GM18951 (cell line): ENCODE measurements around the gene CHAF1A.

Experiments used
- POLR2A ChIP-seq: IDR thresholded peaks from 4 replicates; pipeline ENCODE4 v1.6.1; 2011; ENCODE audit warnings: mild to moderate bottlenecking; ENCODE audit not compliant: insufficient read length, insufficient read depth; ENCODE audit errors: extremely low read depth
- in situ Hi-C: fragments of 300-500 bp; cut with MboI; formaldehyde crosslinking; loops from one replicate; pipeline ENCODE4 v1.12.0; 2022; ENCODE audit warnings: low sequenced_read_pairs, mixed read lengths, inconsistent platforms; ENCODE audit not compliant: unreplicated experiment

Gene CHAF1A

DNA sequence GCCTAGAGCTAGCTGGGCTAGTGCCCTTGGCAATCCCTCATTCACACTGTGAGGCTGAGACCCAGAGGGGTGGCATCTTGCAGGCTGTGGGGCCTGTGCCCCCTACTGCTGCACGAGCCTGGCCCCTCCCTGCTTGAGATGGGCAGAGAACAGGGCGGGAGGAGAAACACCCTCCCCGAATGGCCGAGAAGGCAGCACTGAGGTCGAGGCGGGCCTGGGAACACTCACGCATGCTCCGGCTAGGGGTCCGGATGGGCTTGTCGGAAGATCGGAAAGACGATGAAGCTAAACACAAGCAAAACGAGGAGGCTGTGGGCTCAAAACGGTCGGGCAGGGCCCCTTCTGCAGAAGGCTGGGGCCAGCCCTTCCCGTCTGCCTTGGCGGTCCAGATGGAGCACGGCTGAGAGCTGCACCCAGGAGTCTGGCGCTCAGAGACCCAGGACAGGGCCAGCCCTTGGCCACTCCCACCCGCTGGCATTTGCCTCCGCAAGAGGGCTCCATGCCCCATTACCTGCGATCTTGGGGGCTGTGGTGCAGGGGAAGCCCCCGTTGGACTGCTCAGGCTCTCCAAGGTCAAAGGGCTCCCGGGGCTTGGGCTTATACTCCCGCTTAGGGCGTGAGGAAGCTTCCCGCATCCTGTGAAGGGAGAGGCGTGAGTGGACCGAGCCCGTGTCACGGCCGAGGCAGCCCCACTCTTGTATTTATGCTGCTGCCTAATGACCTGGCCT, 40.2 kb upstream of the CHAF1A start:
- no peak for TF ChIP-seq POLR2A
- in situ Hi-C loops: no loop called here

DNA sequence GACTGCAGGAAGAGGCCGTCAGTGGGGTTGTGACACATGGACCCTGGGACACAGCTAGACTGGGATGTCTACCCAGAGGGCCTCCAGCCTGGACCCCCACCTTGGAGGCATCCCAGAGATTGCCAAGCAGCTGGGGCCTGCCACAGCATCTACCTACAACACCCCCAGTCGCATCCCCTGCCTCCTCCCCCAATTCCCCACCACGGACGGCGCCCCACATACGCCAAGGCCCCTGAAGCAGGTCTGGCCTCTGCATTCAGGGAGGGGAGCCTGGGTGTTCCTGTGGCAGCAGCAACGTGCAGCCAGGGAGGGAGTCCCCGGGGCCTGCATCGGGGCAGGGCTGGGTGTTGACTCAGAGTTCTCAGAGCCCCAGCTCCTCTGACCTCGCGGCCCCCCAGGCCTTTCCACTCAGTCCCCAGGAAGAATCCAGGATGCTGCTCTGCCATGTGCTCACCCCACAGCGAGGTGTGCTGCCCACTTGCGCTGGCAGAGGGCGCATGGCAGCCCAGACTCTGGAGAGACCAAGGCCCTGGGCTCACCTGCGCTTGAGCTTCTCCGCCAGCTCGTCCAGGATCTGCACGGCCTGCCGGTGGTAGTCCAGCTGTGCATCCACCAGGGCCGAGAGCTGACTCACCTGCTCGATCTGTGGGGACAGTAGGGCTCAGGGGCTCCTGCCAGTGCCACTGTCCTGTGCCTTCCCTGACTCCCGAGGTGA, 39.5 kb upstream of the CHAF1A start:
- peak; percentile 12 for TF ChIP-seq POLR2A
- in situ Hi-C loops: no loop called here

DNA sequence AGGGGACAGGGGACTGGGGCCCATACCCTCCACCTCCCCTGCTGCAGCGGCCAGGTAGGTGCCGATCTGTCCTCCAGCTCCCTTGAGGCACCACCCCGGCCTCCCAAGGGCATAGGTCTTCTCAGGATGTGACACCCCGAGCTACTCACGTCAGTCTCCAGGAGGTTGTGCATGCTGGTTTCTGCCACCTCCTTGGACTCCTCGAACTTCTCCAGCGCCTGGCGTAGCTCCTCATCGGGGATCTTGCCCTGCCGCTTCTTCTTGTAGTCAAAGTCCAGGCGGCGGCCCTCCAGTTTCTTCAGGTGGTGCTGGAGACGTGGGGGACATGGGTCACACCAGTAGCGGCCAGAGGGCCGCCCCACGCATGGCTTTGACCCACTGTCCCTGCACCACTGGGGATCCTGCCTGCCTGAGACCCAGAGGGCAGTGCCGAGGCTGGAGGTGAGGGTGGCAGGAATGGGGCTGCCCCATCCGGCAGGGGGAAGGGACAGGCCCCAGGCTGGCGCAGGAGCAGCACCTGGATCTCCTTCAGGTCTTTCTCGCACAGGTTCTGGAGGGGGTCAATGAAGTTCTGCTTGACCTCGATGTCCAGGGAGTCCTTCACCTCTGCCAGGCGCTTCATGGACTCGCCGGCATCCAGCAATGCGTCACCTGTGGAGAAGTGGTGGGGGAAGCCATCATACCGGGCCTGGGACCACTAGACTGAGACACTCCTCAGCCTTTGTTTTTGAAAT, 38.7 kb upstream of the CHAF1A start:
- in situ Hi-C loops: no loop called here
- TF ChIP-seq POLR2A: no peak

DNA sequence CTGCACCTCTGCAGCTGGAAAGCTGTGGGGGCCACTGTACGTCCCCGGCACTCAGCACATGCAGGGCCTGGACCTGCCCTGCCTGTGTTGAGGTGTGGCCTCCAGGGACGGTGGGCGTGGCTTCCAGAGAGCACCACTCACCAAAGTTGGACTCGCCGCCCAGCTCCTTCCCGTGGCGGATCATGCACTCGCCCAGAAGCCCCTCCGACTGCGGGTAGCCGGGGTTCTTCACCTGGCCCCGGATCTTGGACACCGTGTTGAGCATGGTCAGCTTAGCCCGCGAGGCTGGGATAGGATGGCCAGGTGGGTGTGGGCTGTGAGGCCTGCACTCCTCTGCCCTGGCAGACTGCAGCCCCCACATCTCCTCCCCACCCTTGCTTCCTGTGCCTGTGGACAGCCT, 37.1 kb upstream of the CHAF1A start:
- in situ Hi-C loops: no loop called here
- TF ChIP-seq POLR2A: no peak

DNA sequence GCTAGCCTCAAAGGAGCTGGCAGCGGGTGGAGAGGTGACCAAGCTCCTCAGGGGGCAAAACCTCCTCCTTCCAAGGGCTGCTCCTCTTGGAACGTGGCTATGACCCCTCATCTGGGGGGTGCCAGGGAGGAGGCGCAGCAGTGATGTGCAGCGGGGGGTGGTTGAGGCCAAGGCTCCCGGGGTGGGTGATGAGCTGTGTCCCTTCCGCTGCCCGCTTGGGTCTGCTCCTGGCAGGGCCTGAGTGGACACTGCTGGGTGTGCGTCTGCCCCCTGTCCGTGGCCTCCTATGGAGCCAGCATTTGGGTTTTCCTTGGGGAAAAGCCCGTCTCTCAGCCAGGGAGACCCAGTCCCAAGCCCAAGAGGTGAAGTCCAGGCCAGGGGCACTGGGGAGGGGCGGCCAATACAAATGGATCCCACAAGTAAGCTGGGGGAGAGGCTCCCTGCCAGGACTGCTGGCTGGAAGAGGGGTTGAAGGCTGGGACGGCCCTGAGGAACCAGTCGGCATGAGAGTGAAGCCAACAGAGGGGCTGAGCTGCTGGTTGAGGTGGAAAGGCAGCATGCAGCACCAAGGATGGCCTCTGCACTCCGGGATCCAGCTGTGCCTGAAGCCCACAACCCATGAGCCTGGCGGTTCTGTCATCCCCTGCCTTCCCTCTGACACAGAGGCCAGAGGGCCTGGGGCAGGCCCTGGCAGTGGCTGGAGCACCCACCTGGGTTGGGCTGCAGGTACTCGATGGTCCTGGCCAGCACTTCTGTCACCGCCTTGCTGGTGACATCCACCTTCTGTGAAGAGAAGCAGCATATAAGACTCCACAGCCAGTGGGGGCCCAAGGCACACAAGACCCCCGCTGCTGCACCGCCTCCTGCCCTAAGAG, 36.4 kb upstream of the CHAF1A start:
- in situ Hi-C loops: no loop called here
- TF ChIP-seq POLR2A: peak; percentile 20

DNA sequence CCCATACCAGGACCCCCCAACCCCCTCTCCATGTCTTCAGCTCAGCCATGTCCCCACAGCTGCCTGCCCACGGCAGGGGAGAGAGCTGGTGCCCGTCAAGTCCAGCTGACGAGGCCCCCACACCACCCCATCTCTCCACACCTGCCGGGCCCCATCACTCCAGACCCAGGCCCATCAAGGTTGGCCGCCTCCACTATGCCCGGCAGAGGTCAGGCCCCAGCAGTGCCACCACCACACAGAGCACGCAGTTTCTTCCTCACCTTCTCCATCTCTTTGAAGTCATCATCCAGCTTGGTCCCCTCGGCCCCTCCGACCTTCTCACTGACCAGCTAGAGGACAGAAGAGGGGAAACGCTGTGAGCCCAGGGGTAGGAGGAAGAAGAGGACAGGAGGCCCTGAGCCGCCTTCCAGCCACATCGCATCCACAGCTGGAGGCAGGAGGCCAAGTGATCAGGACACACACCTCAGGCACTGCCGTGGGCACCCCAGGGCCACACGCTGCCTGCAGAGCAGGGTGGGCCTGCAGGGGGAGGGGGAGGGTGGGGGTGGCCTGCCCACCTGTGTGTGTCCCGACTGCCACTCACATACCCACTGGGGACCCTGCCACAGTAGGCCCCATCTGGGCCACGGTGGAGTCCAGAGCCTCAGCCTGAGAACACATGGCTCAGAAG, 35.6 kb upstream of the CHAF1A start:
- in situ Hi-C loops: no loop called here
- no peak for TF ChIP-seq POLR2A

DNA sequence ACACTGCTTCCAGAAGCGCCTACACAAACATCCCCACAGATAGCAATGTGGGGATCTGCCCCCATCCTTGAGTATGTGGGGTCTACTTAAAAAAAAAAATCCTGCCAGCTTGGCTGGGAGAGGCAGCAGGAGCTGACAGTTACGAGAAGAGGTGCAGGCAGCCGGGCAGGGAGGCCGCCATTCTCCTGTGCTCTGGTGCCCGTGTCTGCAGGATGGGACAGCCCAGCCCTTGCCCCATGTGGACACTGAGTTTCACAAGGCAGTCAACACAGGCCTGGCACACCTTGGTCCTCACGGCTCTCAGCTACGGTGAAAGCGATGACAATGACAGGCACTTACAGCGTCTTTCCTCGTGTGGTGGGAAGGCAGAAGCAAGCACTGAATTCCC, 35.1 kb upstream of the CHAF1A start:
- TF ChIP-seq POLR2A: no peak

DNA sequence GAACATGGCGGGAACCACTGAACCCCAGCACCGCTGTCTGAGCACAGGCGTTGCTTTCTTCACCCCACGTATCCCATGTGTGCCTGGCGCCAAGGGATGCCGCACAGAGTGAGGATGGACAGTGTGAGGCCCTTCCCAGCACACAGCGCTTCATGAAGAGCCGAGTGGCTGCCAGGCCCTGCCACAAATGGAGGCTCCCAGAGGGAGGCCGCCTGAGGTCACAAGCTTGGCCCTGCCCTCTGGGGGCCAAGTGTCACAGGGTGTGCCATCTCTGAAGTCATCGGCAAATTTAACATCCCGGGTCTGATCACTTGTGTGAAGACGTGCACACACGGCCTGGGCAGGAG, 34.7 kb upstream of the CHAF1A start:
- in situ Hi-C loops: no loop called here
- TF ChIP-seq POLR2A: no peak

More for the DNA sequence above, 35.1 kb upstream of the CHAF1A start:
- in situ Hi-C loops: no loop called here

DNA sequence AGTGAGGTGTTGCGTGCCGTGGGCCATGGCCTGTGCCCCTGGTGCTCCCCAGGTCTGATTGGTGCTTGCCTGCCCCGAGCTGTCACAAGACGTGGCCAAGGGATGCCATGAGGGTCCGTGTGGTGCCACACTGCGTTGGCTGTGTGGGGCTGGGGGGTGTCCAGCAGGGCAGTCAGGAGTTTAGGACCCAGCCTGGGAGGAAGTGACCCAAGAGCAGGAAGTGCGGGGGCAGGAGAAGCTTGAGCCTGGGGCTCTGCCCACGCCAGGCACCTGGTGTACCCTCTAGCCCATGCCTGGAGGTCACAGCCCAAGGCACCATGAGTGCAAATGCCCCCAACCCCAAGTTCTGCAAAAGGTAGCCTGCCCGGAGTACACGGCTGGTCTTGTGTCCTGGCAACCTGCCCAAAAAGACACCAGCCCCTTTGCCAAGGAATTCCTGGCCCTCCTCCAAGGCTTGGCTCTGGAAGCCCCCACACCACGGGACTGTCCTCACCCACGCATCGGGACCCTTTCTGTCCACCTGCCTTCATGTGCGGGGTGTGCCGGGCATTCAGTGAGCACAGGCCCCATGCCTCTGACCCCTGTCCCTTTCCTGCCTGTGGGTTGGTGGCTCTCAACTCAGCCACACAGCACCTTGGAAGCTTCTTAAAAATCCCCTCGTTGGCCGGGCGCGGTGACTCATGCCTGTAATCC, 34.2 kb upstream of the CHAF1A start:
- in situ Hi-C loops: no loop called here
- TF ChIP-seq POLR2A: no peak

DNA sequence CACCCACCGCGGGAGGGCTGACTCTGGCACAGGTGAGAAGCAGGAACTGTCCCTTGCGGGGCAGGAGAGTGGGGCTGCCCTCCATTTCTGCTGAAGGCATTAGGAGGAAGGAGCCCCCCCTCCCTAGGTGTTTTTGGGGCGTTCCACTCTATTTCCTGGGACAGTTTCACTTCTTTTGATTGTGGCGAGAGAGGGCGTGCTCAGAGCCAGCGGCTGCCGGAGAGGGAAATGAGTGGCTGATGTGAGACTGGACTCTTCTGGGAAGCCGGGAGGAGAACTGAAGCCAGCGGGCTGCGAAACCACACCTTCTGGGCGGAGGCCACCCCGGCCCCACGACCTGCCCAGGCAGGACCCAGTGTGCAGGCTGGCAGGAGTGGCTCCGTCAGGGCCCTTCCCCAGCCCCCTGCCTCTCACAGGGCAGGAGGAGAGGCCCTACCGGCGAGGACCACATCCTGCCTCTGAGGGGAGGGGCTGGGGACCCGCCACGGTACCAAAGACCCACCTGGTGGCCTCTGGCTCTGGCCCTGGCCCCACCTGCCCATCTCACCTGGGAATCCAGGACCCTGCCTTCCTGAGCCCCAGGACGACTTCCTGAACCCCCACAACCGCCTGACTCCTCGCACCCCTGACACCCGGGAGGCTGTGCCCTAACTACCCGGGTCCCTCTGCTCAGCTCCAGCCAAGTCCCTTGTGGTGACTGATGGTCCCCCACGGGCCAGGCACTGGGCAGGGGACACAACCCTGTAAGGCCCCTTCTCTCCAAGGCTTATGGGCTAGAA, 33.1 kb upstream of the CHAF1A start:
- in situ Hi-C loops: no loop called here
- peak; percentile 61 for TF ChIP-seq POLR2A

DNA sequence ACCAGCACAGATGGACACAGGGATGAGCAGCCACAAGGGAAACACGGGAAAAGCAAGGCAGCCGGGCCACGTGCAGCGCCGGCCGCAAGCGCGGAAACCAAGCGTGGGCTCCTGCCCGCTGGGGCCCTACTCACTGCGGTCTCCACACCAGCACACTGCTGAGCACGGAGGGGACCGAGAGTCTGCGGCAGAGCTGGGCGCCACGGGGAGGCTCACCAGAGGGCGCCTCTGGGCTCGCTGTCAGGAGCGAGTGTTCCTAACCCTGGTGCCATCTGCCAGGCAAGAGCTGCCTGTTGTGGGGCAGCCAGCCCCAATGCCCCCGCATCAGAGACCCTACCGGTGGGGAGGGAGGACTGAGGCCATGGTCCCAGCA, 32.6 kb upstream of the CHAF1A start:
- in situ Hi-C loops: no loop called here

More for the DNA sequence above, 32.6 kb upstream of the CHAF1A start:
- TF ChIP-seq POLR2A: peak; percentile 10
